HG02973 (cell line): Measurements from ENCODE around the gene RESP18.

Experiments used
- ATAC-seq: cut with Tn5 transposase; IDR thresholded peaks from one replicate; pipeline ENCODE4 v1.9.1; 2021; ENCODE audit warnings: moderate library complexity; ENCODE audit not compliant: unreplicated experiment

RESP18 gene

DNA sequence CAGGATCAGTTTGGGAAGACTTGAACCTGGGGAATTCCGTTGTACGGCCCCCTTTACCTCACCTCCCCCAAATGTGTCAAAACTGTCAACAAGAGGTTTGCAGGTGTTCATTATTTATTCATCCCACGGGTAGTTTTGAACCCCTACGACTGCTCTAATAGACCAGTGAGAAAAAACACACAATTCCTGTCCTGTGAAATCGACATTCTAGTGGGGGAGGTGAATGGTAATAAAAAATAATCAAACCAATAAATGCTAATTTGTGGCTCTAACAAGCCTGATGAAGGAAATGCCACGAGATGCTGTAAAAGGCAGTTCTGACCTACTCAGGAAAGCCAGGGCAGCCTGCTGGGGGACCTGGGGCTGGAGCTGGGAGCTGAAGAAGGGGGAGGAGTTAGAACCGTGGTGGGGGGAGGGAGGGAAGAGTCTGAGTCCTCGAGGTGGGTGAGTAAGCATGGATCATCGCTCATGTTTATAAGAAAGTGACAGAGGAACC, 53.8 kb downstream of the RESP18 start:
- no peak for ATAC-seq

DNA sequence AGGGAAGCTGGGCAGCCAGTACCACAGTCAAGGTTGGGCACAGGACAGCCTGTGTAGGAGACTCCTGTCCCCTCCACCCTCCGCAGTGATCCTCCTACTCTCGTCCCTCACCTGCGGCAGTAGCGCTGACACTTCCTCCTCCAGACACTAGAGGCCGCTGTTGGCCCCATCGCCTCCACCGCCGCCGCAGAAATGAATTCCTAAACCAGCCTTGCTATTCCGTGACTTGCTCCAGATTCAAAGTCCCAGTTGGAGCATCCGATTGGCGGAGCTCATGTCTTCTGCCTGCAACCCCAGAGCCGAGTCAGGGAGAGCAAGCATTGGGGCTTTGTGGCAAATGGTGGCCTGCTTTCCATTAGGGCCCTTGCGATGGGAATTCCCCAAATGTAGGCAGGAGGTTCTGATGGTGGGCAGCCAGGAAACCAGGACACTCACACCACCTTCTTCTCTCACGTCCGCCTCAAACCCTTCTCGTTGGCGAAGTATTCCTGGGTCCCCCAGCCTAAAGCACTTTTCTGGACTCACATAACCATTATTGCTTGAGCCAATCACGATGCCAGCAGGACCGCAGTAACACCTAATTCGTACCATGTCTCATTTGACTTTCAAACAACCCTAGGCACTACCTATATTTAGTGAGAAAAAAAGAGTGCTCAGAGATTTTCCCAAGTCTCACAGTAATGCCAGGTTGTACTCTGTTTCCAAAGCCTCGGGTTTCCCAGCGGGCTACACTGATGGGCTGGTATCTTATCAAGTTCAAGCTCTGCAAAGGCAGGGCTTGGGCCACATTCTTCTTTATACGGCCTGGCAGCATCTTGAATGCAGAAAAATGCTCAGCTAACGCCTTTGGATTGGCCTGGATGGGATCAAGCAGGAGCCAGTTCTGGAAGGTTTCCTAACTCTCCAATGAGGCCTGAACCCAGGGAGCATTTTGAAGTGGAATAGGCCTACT, 54.6 kb downstream of the RESP18 start:
- no peak for ATAC-seq
